ENCODE data around the gene HSPA8.

DNA sequence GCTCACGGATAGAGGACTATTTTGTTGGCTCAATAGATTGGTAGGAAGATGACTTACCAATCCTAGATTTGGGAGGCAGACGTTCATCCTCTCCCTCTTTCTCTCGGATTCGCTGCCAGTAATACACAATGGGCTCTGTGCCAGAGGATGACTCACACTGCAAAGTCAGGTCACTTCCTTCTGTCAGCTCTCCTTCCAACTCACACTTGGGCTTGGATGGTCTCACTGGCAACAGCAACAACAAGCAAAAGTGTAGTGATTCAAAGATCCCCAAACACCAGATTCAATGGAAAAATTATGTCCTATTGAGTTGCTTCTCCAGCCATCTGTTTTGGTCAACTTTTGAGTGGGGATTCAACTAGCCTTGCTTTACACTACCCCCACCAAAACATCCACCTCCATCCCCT lies 21.7 kb upstream of the HSPA8 start:
- TF ChIP-seq, protein P1, sequence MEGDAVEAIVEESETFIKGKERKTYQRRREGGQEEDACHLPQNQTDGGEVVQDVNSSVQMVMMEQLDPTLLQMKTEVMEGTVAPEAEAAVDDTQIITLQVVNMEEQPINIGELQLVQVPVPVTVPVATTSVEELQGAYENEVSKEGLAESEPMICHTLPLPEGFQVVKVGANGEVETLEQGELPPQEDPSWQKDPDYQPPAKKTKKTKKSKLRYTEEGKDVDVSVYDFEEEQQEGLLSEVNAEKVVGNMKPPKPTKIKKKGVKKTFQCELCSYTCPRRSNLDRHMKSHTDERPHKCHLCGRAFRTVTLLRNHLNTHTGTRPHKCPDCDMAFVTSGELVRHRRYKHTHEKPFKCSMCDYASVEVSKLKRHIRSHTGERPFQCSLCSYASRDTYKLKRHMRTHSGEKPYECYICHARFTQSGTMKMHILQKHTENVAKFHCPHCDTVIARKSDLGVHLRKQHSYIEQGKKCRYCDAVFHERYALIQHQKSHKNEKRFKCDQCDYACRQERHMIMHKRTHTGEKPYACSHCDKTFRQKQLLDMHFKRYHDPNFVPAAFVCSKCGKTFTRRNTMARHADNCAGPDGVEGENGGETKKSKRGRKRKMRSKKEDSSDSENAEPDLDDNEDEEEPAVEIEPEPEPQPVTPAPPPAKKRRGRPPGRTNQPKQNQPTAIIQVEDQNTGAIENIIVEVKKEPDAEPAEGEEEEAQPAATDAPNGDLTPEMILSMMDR (IDR thresholded peaks at IDR 0.05) = no peak
- TF ChIP-seq TCF7L2 (IDR thresholded peaks at IDR 0.05; ENCODE audit: low read depth, low read length) = no peak
- no peak for TF ChIP-seq POLR2AphosphoS5 (IDR thresholded peaks at IDR 0.05; ENCODE audit: low read depth, low read length)

Measured in Panc1 (cell line).